ENCODE measurements around the gene PMPCA. TPM values are rescaled to one million over a fixed set of nuclear protein-coding genes. Genes with fewer than 3 reads are reported as not detected.

Gene PMPCA
- total RNA-seq, 2 experiments from 2014 or later: 69.2 to 73.7 TPM

DNA sequence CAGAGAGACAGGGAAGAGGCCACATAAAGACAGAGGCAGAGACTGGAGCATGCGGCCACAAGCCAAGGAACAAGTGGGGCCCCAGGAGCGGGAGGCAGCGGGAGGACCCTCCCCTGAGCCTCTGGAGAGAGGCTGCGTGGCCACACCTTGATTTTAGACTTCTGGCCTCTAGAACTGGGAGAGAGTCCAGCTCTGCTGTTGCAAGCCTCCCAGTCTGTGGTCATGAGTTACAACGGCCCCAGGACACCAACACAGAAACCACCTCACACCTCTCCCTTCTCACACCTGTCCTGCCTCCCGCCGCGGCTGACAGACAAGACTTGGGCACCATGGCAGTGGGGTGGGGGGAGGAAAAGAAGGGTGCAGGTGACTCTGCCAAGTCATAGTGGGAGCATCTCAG is 27.0 kb downstream of the PMPCA start:
- Mint-ChIP-seq H3K27me3 (ENCODE audit: low read depth) (no peaks in the 10 kb centered on the region), H3K4me1 (ENCODE audit: low read depth) (peaks cover 23% of the 10 kb centered on the region), H3K36me3 (ENCODE audit: low read depth) (peaks cover 5% of the 10 kb centered on the region), H3K4me3 (peak overlapping the region; percentile 79), H3K9me3 (no peaks in the 10 kb centered on the region), H3K27ac (no peak overlapping the region)
- CTCF ChIA-PET: interaction anchor here (0.7 to 1.2 kb wide), 2 partner anchors 10 to 47 kb away, joined by 3 to 4 read pairs; no protein-coding TSS in a partner anchor
- DNase-seq: no peak
- intact Hi-C loops (cut with micrococcal nuclease): no loop called here

DNA sequence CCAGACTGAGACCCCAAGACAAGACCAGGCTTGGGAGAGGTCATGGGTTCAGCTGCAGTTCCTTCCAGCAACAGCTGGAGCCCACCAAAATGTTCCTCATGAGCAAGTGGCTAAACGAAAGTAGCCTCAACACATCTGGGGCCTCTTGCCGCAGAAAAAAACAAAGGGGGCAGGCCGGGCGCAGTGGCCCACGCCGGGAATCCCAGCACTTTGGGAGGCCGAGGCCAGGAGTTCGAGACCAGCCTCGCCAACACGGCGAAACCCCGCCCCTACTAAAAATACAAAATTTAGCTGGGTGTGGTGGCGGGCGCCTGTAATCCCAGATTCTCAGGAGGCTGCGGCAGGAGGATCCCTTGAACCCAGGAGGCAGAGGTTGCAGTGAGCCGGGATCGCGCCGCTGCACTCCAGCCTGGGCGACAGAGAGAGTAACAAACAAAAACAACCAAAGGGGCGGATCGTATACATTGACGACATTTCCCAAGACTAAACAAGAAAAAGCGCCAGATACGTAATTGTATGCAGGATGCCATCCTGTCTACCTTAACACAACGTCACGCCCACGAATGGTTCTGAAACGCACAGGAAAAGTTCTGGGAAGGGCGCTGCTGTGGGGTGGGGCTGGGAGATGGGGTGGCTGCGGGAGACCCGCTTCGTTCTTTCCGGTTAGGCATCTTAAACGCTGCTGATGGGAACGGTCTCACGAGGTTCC is 27.5 kb downstream of the PMPCA start:
- Mint-ChIP-seq H3K4me1 (ENCODE audit: low read depth) (peaks cover 23% of the 10 kb centered on the region), H3K9me3 (no peaks in the 10 kb centered on the region), H3K27ac (peak overlapping the region; percentile 65), H3K27me3 (ENCODE audit: low read depth) (no peaks in the 10 kb centered on the region), H3K4me3 (peak overlapping the region; percentile 79), H3K36me3 (ENCODE audit: low read depth) (peaks cover 8% of the 10 kb centered on the region)
- intact Hi-C loops (cut with micrococcal nuclease): loop anchor here (2.0 kb wide), 1 partner anchor 33 kb away; no protein-coding TSS in a partner anchor
- no peak for DNase-seq
- CTCF ChIA-PET: interaction anchor here (0.5 to 1.2 kb wide), 4 partner anchors 12 to 47 kb away, joined by 3 to 5 read pairs (median 4); no protein-coding TSS in a partner anchor

DNA sequence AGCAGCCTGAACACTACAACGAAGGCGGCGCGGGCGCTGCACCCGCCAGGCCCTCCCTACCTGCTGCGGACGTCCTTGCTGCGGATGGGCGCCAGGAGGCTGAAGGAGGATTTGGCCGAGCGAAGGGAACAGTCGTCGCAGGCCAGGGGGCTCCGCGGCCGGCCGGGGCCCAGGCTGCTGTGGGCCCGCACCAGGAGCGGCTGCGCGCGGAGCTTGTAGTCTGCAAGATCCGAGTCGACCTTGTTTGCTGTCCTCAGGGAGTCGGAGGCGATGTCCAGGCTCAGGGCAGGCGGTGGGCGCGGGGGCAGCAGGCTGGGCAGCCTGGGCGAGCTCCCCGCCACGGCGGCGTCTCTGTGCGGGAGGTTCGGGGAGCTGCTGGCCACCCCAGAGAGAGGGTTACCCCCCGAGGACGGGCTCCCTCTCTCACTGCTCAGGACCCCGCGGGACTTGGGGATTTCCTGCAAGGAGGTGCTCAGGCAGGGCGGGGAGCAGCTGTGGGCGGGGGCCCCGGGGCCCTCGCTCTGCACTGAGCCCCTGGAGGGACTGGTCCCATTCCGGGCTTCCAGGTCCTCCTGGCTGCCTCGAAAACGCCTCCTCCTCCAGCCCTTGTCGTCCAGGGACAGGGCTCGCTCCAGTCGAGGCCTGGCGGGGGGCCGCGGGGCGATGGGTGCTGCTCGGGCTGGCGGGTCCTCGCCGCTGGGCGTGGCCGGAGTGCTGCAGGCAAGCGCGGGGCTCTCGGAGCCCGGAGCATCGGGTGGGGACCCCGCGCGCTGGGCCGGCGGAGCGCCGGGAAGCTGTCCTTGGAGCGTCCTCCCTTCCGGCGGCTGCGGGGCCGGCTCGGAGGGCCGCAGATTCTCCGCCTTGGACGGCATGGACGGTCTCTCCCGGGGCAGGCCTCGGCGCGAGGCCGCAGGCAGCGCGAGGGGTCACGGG is 28.4 kb downstream of the PMPCA start:
- Mint-ChIP-seq H3K9me3 (no peaks in the 10 kb centered on the region), H3K4me3 (peak overlapping the region; percentile 79), H3K4me1 (ENCODE audit: low read depth) (peaks cover 23% of the 10 kb centered on the region), H3K36me3 (ENCODE audit: low read depth) (peaks cover 10% of the 10 kb centered on the region), H3K27me3 (ENCODE audit: low read depth) (no peaks in the 10 kb centered on the region), H3K27ac (peak overlapping the region; percentile 65)
- peak; percentile 62 for DNase-seq
- CTCF ChIA-PET: interaction anchor here (0.5 to 1.1 kb wide), 4 partner anchors 11 to 279 kb away, joined by 3 to 5 read pairs (median 4); no protein-coding TSS in a partner anchor
- intact Hi-C loops (cut with micrococcal nuclease): loop anchor here (2.0 kb wide), 1 partner anchor 34 kb away; no protein-coding TSS in a partner anchor

DNA sequence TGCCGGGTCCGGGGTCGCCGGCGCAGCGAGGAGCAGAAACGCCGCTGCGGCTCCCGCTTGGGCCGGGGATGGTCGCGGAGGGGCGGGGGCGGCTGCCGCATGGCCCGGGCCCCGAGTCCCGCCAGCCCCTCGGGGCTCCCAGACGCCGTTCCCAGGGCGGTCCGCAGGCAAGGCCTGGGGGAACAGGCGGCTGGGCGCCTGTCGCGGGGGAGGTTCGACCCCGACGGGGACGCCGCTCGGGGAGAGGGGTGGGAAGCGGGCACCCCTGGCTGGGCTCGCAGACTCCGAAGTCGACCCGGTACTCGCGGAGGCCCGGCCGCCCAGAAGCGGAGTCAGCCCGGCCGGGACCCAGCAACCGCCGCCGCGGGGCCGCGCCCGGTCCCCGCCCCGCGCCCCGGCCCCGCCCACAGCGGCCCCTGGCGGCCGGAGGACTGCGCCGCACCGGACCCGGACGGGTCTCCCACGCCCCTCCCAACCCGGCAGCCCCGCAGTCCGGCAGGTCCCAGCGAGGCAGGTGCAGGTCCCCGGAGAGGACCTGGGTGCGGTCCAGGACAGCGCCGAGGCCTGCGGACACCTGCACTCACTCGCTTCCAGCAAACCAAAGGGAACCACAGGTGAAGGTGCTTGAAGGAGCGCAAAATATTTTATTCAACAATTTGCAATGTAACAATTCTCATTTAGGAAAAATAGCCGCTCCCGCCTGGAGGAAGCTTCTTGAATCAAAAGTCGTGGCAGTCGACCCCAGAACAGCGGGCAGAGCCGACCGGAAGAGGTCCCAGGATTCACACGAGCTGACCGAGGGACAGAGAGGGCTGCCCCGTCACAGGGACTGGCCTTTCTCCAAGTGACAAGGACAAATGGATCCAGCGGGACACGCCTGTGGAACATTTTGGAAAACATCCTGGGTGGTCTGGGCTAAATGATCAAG is 29.3 kb downstream of the PMPCA start, which contains the start of gene INPP5E:
INPP5E (minus strand) TSS at position 365 of the 928 bp plus-strand sequence. CDS start 426 bp downstream, outside the sequence.
- Mint-ChIP-seq H3K27ac (peak within 1 kb of the TSS; percentile 56), H3K4me3 (peak within 1 kb of the TSS; percentile 79), H3K27me3 (ENCODE audit: low read depth) (no peaks in the 10 kb centered on the region), H3K4me1 (ENCODE audit: low read depth) (peaks cover 23% of the 10 kb centered on the region), H3K36me3 (ENCODE audit: low read depth) (peaks cover 15% of the 10 kb centered on the region), H3K9me3 (no peaks in the 10 kb centered on the region)
- intact Hi-C loops (cut with micrococcal nuclease): loop anchor here (2.0 kb wide), 1 partner anchor 35 kb away; no protein-coding TSS in a partner anchor
- peak; percentile 76 for DNase-seq
- CTCF ChIA-PET: interaction anchor here (0.6 to 1.5 kb wide), 6 partner anchors 14 to 350 kb away, joined by 3 to 5 read pairs (median 4); no protein-coding TSS in a partner anchor

DNA sequence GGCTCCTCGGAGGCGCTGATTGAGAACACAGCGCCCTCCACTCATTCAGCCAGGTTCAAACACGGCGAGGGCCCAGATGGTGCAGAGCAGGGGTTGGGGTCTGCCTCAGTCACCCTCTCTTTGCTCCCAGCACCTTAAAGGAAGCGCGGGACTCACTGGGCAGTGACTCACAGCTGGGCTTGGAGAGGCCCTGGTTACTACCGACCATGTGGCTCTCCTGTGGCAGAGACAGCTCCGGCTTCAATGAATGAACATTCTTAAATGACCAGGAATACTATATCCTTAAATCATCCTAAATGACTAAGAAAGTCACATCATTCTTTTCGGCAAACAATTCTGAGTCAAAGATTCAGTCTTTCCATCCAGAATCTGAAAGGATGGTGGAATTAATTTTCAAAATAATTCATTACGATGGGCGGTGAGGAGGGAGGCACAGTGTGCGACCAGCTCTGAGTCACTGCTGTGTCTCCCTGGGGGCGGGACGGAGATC is 30.8 kb downstream of the PMPCA start:
- H3K4me3 Mint-ChIP-seq: no peak overlapping the region
- no peaks in the 10 kb centered on the region for H3K9me3 Mint-ChIP-seq
- no peaks in the 10 kb centered on the region for H3K27me3 Mint-ChIP-seq (ENCODE audit: low read depth)
- peak overlapping the region; percentile 62 for H3K27ac Mint-ChIP-seq
- intact Hi-C loops (cut with micrococcal nuclease): no loop called here
- CTCF ChIA-PET: interaction anchor here (0.6 to 0.8 kb wide), 2 partner anchors 38 to 78 kb away, joined by 3 read pairs; no protein-coding TSS in a partner anchor
- H3K36me3 Mint-ChIP-seq (ENCODE audit: low read depth): peaks cover 19% of the 10 kb centered on the region
- H3K4me1 Mint-ChIP-seq (ENCODE audit: low read depth): peaks cover 23% of the 10 kb centered on the region
- DNase-seq: no peak

DNA sequence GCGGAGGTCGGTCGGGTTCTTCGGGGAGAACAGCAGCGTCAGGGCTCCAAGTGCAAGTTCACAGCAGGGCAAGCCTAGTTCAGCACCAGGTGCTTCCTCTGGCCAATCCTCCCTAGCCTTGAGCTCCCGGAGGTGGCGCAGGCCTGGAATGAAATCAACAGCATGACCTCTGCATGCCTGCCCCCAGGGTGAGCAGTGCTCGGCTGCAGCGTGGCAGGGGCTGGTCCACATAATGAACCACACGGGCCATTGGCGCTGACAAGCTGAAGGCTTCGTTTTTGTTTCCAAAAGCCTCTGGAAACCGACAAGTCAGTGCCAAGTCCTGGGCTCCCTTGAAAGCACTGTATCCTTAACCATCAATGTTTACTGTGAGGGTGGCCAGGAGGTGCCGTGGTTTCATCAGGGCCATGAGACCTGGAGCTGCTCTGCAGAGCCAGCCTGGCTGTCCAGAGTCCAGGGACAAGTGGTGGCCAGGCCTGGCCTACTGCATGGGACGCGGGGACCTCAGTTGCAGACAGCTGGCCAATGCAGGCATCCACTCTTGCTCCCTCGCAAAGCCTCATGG is 31.3 kb downstream of the PMPCA start:
- no peaks in the 10 kb centered on the region for H3K27me3 Mint-ChIP-seq (ENCODE audit: low read depth)
- H3K9me3 Mint-ChIP-seq: no peaks in the 10 kb centered on the region
- DNase-seq: no peak
- H3K27ac Mint-ChIP-seq: peak overlapping the region; percentile 62
- H3K36me3 Mint-ChIP-seq (ENCODE audit: low read depth): peaks cover 23% of the 10 kb centered on the region
- intact Hi-C loops (cut with micrococcal nuclease): no loop called here
- H3K4me1 Mint-ChIP-seq (ENCODE audit: low read depth): peaks cover 21% of the 10 kb centered on the region
- CTCF ChIA-PET: interaction anchor here (0.6 to 0.8 kb wide), 2 partner anchors 38 to 79 kb away, joined by 3 read pairs; no protein-coding TSS in a partner anchor
- no peak overlapping the region for H3K4me3 Mint-ChIP-seq

DNA sequence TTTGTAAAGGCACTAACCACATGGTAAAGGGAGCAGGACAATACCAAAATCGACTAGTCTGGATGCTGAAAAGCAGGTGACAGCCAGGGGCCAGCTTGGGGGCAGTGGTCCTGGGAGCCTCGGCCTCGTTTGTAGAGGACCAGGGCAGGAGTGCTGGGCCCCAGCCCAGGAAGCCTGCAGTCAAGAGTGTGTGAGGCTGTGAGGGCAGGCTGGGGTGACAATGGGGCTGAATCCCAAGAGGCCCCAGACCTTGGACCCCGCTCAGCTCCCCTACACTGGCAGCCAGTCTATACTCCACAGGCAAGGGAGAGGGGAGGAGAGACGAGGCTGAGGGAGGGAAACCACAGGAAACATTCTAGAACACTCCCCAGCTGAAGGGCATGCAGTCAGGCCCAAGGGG is 31.8 kb downstream of the PMPCA start:
- no peak for DNase-seq
- Mint-ChIP-seq H3K27ac (no peak overlapping the region), H3K27me3 (ENCODE audit: low read depth) (no peaks in the 10 kb centered on the region), H3K36me3 (ENCODE audit: low read depth) (peaks cover 26% of the 10 kb centered on the region), H3K4me3 (no peak overlapping the region), H3K4me1 (ENCODE audit: low read depth) (peaks cover 16% of the 10 kb centered on the region), H3K9me3 (no peaks in the 10 kb centered on the region)
- CTCF ChIA-PET: no interaction called here
- intact Hi-C loops (cut with micrococcal nuclease): no loop called here

DNA sequence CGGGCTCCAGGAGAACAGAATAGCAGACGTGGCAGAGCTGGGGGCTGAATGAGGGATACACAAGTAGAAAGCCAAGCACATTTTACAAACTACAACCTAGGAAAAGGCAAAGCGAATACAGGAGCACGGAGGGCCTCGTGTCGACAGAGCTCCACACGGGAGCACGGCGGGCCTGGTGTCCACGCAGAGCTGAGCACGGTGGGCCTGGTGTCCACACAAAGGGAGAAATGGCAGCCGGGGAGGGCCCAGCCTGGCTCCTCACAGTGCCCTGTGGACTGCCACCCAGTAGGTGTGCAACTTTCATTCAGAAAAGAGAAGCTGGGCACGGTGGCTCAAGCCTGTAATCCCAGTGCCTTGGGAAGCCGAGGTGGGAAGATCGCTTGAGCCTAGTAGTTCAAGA is 32.6 kb downstream of the PMPCA start:
- intact Hi-C loops (cut with micrococcal nuclease): no loop called here
- no peaks in the 10 kb centered on the region for H3K27me3 Mint-ChIP-seq (ENCODE audit: low read depth)
- no peaks in the 10 kb centered on the region for H3K9me3 Mint-ChIP-seq
- peaks cover 33% of the 10 kb centered on the region for H3K36me3 Mint-ChIP-seq (ENCODE audit: low read depth)
- DNase-seq: no peak
- H3K27ac Mint-ChIP-seq: no peak overlapping the region
- no peak overlapping the region for H3K4me3 Mint-ChIP-seq
- peaks cover 8% of the 10 kb centered on the region for H3K4me1 Mint-ChIP-seq (ENCODE audit: low read depth)
- CTCF ChIA-PET: no interaction called here

DNA sequence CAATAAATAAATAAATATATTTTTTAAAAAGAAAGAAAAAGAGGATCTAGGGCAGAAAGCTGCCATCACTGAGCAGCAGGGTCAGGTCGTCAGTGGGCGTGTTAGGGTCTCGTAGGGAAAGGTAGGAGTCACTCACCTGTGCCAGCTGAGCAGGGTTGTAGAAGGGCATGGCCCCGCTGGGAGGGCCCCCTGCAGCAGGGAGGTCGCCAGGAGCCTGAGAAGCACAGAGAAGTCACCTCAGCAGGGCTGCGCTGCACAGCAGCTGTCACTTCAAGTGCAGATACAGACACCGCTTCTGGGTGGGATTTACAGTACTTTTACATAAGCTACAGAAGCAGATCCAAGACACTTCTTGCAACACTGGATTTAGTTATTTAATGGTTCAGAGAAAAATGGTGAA is 33.2 kb downstream of the PMPCA start:
- intact Hi-C loops (cut with micrococcal nuclease): no loop called here
- H3K4me1 Mint-ChIP-seq (ENCODE audit: low read depth): peaks cover 4% of the 10 kb centered on the region
- no peak overlapping the region for H3K27ac Mint-ChIP-seq
- H3K27me3 Mint-ChIP-seq (ENCODE audit: low read depth): no peaks in the 10 kb centered on the region
- no peak overlapping the region for H3K4me3 Mint-ChIP-seq
- CTCF ChIA-PET: no interaction called here
- no peaks in the 10 kb centered on the region for H3K9me3 Mint-ChIP-seq
- no peak for DNase-seq
- peaks cover 35% of the 10 kb centered on the region for H3K36me3 Mint-ChIP-seq (ENCODE audit: low read depth)

DNA sequence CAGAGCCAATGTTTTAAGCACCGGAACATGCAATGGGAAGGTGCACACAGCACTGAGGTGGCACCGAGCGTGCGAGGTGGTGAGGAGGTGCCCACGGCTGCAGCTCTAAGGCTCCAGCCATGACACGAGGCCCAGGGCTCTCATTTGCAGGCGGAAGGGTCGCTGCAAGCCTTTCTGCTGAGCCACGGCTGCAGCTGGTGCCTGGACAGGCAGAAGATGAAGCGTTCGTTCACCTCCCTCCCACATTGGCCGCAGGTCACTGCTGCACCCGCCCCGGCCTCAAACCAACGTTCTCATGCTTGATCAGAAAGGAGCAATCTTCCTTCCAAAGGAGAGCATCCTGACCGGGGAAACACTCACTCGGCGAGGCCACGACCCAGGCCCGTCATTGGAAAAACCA is 33.6 kb downstream of the PMPCA start:
- no peak overlapping the region for H3K27ac Mint-ChIP-seq
- CTCF ChIA-PET: interaction anchor here (0.6 kb wide), 1 partner anchor 11 kb away, joined by 3 read pairs; no protein-coding TSS in a partner anchor
- no peak for DNase-seq
- H3K36me3 Mint-ChIP-seq (ENCODE audit: low read depth): peaks cover 35% of the 10 kb centered on the region
- intact Hi-C loops (cut with micrococcal nuclease): no loop called here
- no peak overlapping the region for H3K4me3 Mint-ChIP-seq
- H3K9me3 Mint-ChIP-seq: no peaks in the 10 kb centered on the region
- no peaks in the 10 kb centered on the region for H3K27me3 Mint-ChIP-seq (ENCODE audit: low read depth)
- peaks cover 4% of the 10 kb centered on the region for H3K4me1 Mint-ChIP-seq (ENCODE audit: low read depth)

DNA sequence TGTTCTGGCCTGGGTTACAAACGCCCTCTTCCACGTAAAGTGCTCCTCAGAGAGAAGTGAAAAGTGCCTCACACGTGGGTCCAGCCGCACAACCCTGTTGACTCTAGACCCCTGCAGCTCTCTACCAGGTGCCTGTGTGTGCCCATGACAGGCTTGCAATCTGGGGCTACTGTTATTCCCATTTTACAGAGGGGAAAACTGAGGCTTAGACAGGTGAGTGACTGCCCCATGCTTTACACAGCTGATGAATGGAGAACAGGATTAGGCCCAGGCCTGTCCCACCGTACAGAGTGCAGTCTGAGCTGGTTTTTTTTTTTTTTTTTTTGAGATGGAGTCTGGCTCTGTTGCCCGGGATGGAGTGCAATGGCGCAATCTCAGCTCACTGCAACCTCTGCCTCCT is 35.3 kb downstream of the PMPCA start:
- intact Hi-C loops (cut with micrococcal nuclease): no loop called here
- H3K36me3 Mint-ChIP-seq (ENCODE audit: low read depth): peaks cover 40% of the 10 kb centered on the region
- no peaks in the 10 kb centered on the region for H3K27me3 Mint-ChIP-seq (ENCODE audit: low read depth)
- no peaks in the 10 kb centered on the region for H3K9me3 Mint-ChIP-seq
- peak overlapping the region; percentile 13 for H3K27ac Mint-ChIP-seq
- no peak for DNase-seq
- H3K4me1 Mint-ChIP-seq (ENCODE audit: low read depth): no peaks in the 10 kb centered on the region
- H3K4me3 Mint-ChIP-seq: no peak overlapping the region
- CTCF ChIA-PET: interaction anchor here (0.6 kb wide), 2 partner anchors 39 to 45 kb away, joined by 3 to 4 read pairs; no protein-coding TSS in a partner anchor
